Liver (tissue), 9 donors: ENCODE measurements around the gene SLX9. TPM values are rescaled to one million over a fixed set of nuclear protein-coding genes. Genes with fewer than 3 reads are reported as not detected.
"Not testable (repeated sequence)": the region's sequence is repeated elsewhere in the genome, so short reads cannot be mapped to it uniquely, and the experiment has no call there.

Source experiments
- DNase-seq: peaks from one replicate; pipeline ENCODE4 v3.0.0-alpha.2; 2017; ENCODE audit warnings: low spot score
- H3K27ac ChIP-seq, 2 donors: one replicate each; pipeline ENCODE4 v1.7.0; 2013; ENCODE audit warnings: inconsistent platforms in 2 of 2, low read length in 2 of 2, control low read depth in 1 of 2, low read depth in 1 of 2, mild to moderate bottlenecking in 1 of 2
- H3K27me3 ChIP-seq, 4 donors: one replicate each; pipeline versions ENCODE4 v1.6.1 to v1.7.0; 2013; ENCODE audit warnings: low read length in 3 of 4, inconsistent platforms in 1 of 4, mild to moderate bottlenecking in 1 of 4, moderate library complexity in 1 of 4; ENCODE audit not compliant: control insufficient read depth in 4 of 4, insufficient read depth in 4 of 4
- H3K36me3 ChIP-seq, 4 donors: one replicate each; pipeline versions ENCODE4 v1.6.1 to v1.7.0; 2013; ENCODE audit warnings: low read length in 3 of 4, mild to moderate bottlenecking in 3 of 4, low read depth in 1 of 4, moderate library complexity in 1 of 4; ENCODE audit not compliant: control insufficient read depth in 4 of 4, insufficient read depth in 3 of 4
- H3K4me1 ChIP-seq, 4 donors: one replicate each; pipeline versions ENCODE4 v1.6.1 to v1.7.0; 2013; ENCODE audit warnings: low read length in 3 of 4, mild to moderate bottlenecking in 3 of 4, moderate library complexity in 1 of 4; ENCODE audit not compliant: control insufficient read depth in 4 of 4, insufficient read depth in 4 of 4
- H3K4me3 ChIP-seq, 3 donors: one replicate each; pipeline versions ENCODE4 v1.6.1 to v1.7.0; 2013; ENCODE audit warnings: low read length in 3 of 3, control low read depth in 1 of 3, low read depth in 1 of 3, mild to moderate bottlenecking in 1 of 3
- H3K9ac ChIP-seq, 2 donors: one replicate each; pipeline ENCODE4 v1.7.0; 2013; ENCODE audit warnings: low read length in 2 of 2, mild to moderate bottlenecking in 2 of 2, moderate library complexity in 2 of 2, control low read depth in 1 of 2, low read depth in 1 of 2
- H3K9me3 ChIP-seq, 4 donors: one replicate each; pipeline versions ENCODE4 v1.6.1 to v1.7.0; 2013; ENCODE audit warnings: low read length in 3 of 4; ENCODE audit not compliant: control insufficient read depth in 4 of 4
- ATF3 ChIP-seq: IDR thresholded peaks from 2 replicates; pipeline ENCODE4 v1.6.1; 2016; ENCODE audit warnings: antibody characterized with exemption
- CTCF ChIP-seq: fragments of 150-350 bp; IDR thresholded peaks from 2 replicates; pipeline ENCODE4 v1.5.1; 2017; ENCODE audit warnings: improper control_type of control experiment, low read depth, low read length; ENCODE audit not compliant: missing input control
- EGR1 ChIP-seq, 2 donors: IDR thresholded peaks; 2 replicates each; pipeline ENCODE4 v1.6.1; 2016 to 2018; ENCODE audit warnings: antibody characterized with exemption in 2 of 2, low read depth in 2 of 2
- FOXA1 ChIP-seq: IDR thresholded peaks from 2 replicates; pipeline ENCODE4 v1.6.1; 2016; ENCODE audit warnings: antibody characterized with exemption
- FOXA2 ChIP-seq: IDR thresholded peaks from 2 replicates; pipeline ENCODE4 v1.6.1; 2016; ENCODE audit warnings: antibody characterized with exemption
- GABPA ChIP-seq, 2 donors: IDR thresholded peaks in 1 of 2; conservative IDR thresholded peaks in 1 of 2; 2 replicates each; pipeline ENCODE4 v1.6.1; 2016; ENCODE audit warnings: antibody characterized with exemption in 2 of 2, mild to moderate bottlenecking in 1 of 2, moderate library complexity in 1 of 2
- HNF4A ChIP-seq, 2 donors: conservative IDR thresholded peaks; 2 replicates each; pipeline ENCODE4 v1.6.1; 2016; ENCODE audit warnings: antibody characterized with exemption in 2 of 2, mild to moderate bottlenecking in 2 of 2
- HNF4G ChIP-seq: IDR thresholded peaks from 2 replicates; pipeline ENCODE4 v1.6.1; 2016; ENCODE audit warnings: antibody characterized with exemption
- JUND ChIP-seq, 2 donors: IDR thresholded peaks; 2 replicates each; pipeline ENCODE4 v1.6.1; 2016; ENCODE audit warnings: antibody characterized with exemption in 2 of 2
- MAX ChIP-seq: IDR thresholded peaks from 2 replicates; pipeline ENCODE4 v1.6.1; 2016; ENCODE audit warnings: antibody characterized with exemption
- NR2F2 ChIP-seq: IDR thresholded peaks from 2 replicates; pipeline ENCODE4 v1.6.1; 2016; ENCODE audit warnings: antibody characterized with exemption
- RAD21 ChIP-seq, 2 donors: IDR thresholded peaks; 2 replicates each; pipeline ENCODE4 v1.6.1; 2016; ENCODE audit warnings: antibody characterized with exemption in 2 of 2, mild to moderate bottlenecking in 2 of 2
- REST ChIP-seq: IDR thresholded peaks from 2 replicates; pipeline ENCODE4 v1.6.1; 2016; ENCODE audit warnings: antibody characterized with exemption, mild to moderate bottlenecking
- RXRA ChIP-seq, 2 donors: IDR thresholded peaks; 2 replicates each; pipeline ENCODE4 v1.6.1; 2017 to 2018; ENCODE audit warnings: antibody characterized with exemption in 2 of 2, mild to moderate bottlenecking in 1 of 2
- SP1 ChIP-seq: IDR thresholded peaks from 2 replicates; pipeline ENCODE4 v1.6.1; 2018; ENCODE audit warnings: antibody characterized with exemption, mild to moderate bottlenecking
- TAF1 ChIP-seq: conservative IDR thresholded peaks from 2 replicates; pipeline ENCODE4 v1.6.1; 2016; ENCODE audit warnings: antibody characterized with exemption, mild to moderate bottlenecking
- YY1 ChIP-seq: IDR thresholded peaks from 2 replicates; pipeline ENCODE4 v1.6.1; 2016; ENCODE audit warnings: antibody characterized with exemption, mild to moderate bottlenecking
- ZBTB33 ChIP-seq: IDR thresholded peaks from 2 replicates; pipeline ENCODE4 v1.6.1; 2016; ENCODE audit warnings: antibody characterized with exemption
- WGBS: extraction: QIAGEN DNeasy Blood & Tissue Kit; methylation state at CpG from one replicate; pipeline ENCODE4 v1.1.7; 2013; 5-methylcytosine and 5-hydroxymethylcytosine counted together
- polyA plus RNA-seq, 2 donors: library from polyadenylated mRNA; stranded (reverse) in 1 of 2; unstranded in 1 of 2; fragments of 200-250 nt in 1 of 2; fragments of >200 nt in 1 of 2; fragmentation: Nextera tagmentation in 1 of 2; extraction: Ambion mirVana in 1 of 2; gene quantifications; one replicate each; pipeline versions ENCODE4 v1.2.1 to v1.2.3, GENCODE V29; 2013 to 2015
- total RNA-seq, 2 donors: library from RNA; depleted of rRNA; stranded (reverse); fragments of >200 nt; gene quantifications; one replicate each; pipeline ENCODE4 v1.2.3, GENCODE V29; 2014
- donor health status: healthy.
- donor health status: healthy.
- donor health status: healthy.
- donor health status: healthy.
- donor health status: healthy.

Gene SLX9
- total and polyA plus RNA-seq, 4 donors: 7.5 to 20.3 (median 12.2) TPM

- no peak overlapping the region for H3K4me3 ChIP-seq
- no peaks in the 10 kb centered on the region for H3K27me3 ChIP-seq
- TF ChIP-seq TAF1 (no peak), ATF3 (no peak), FOXA2 (no peak), YY1 (no peak), NR2F2 (no peak)
- DNase-seq: no peak
- no peaks in the 10 kb centered on the region for H3K9me3 ChIP-seq
- peaks cover 0 to 4% (median under 1%) of the 10 kb centered on the region in 4 donors for H3K4me1 ChIP-seq
- no peak overlapping the region for H3K9ac ChIP-seq
- no peaks in the 10 kb centered on the region for H3K36me3 ChIP-seq
- H3K27ac ChIP-seq: no peak overlapping the region
- 88% methylated on average over 8 of the region's 8 CpGs for WGBS
Observed at GRCh38 chr21:45022348-45022675, 82.5 kb downstream of the SLX9 start.

GRCh38 chr21:45022736-45023135, 82.9 kb downstream of the SLX9 start:
- no peak for DNase-seq
- Histone ChIP-seq H3K36me3 (no peaks in the 10 kb centered on the region), H3K9ac (no peak overlapping the region), H3K4me3 (no peak overlapping the region), H3K4me1 (peaks cover 0 to 4% (median under 1%) of the 10 kb centered on the region in 4 donors), H3K27me3 (no peaks in the 10 kb centered on the region), H3K9me3 (no peaks in the 10 kb centered on the region), H3K27ac (no peak overlapping the region)
- WGBS: 98% methylated on average over 5 of the region's 5 CpGs
- TF ChIP-seq YY1 (no peak), FOXA2 (no peak), FOXA1 (no peak), HNF4A (conservative IDR thresholded peaks at IDR 0.05) (no peak), JUND (IDR thresholded peaks at IDR 0.05) (no peak), GABPA (IDR thresholded peaks at IDR 0.05 in 1 of 2, conservative IDR thresholded peaks at IDR 0.05 in 1 of 2) (no peak), REST (no peak), ATF3 (no peak), HNF4G (no peak), MAX (no peak), RAD21 (IDR thresholded peaks at IDR 0.05) (no peak), CTCF (no peak), TAF1 (no peak), ZBTB33 (no peak), SP1 (no peak), NR2F2 (no peak), EGR1 (IDR thresholded peaks at IDR 0.05; ENCODE audit: low read depth in 2 of 2) (no peak), RXRA (IDR thresholded peaks at IDR 0.05) (no peak)

GRCh38 chr21:45024516-45024915, 84.7 kb downstream of the SLX9 start:
- H3K4me3 ChIP-seq, H3K9me3 ChIP-seq, H3K9ac ChIP-seq, H3K36me3 ChIP-seq, H3K27me3 ChIP-seq, H3K4me1 ChIP-seq, H3K27ac ChIP-seq, DNase-seq: not testable (repeated sequence)
- WGBS: 89% methylated on average over 4 of the region's 4 CpGs
